WTC11 (cell line): ENCODE data around the gene BMX. TPM values are rescaled to one million over a fixed set of nuclear protein-coding genes. Genes with fewer than 3 reads are reported as not detected.

Experiments used
- ATAC-seq: fragments of 200-7000 bp; cut with Tn5 transposase; 2 replicates; pipeline ENCODE4 v1.10.0; 2021; ENCODE audit warnings: mild to moderate bottlenecking, moderate library complexity
- CTCF ChIA-PET: fragments of 300-600 bp; sonication (Branson Sonifier 250); formaldehyde crosslinking; loops from one replicate; lab custom pipeline; 2021; ENCODE audit warnings: antibody characterized with exemption; lab: Charles Lee
- POLR2A ChIA-PET: fragments of 350-600 bp; sonication (Branson Sonifier 250); formaldehyde crosslinking; loops from one replicate; lab custom pipeline; 2021; ENCODE audit warnings: antibody characterized with exemption; lab: Charles Lee
- DNase-seq: peaks from one replicate; pipeline ENCODE4 v3.0.0; 2021; ENCODE audit warnings: low spot score
- H3K27ac Mint-ChIP-seq: 2 replicates; pipeline ENCODE4 v1.8.0; 2021; ENCODE audit warnings: mixed read lengths
- H3K27me3 Mint-ChIP-seq: 2 replicates; pipeline ENCODE4 v1.8.0; 2021; ENCODE audit warnings: low read depth, mild to moderate bottlenecking, moderate library complexity, mixed read lengths
- H3K36me3 Mint-ChIP-seq: 2 replicates; pipeline ENCODE4 v1.8.0; 2021; ENCODE audit warnings: mixed read lengths
- H3K4me1 Mint-ChIP-seq: 2 replicates; pipeline ENCODE4 v1.8.0; 2022; ENCODE audit warnings: mixed read lengths
- H3K4me3 Mint-ChIP-seq: 2 replicates; pipeline ENCODE4 v1.8.0; 2021; ENCODE audit warnings: mild to moderate bottlenecking, moderate library complexity, mixed read lengths
- H3K9me3 Mint-ChIP-seq: 2 replicates; pipeline ENCODE4 v1.8.0; 2021; ENCODE audit warnings: mixed read lengths
- AR ChIP-seq: fragments of 250-450 bp; sonication (Bioruptor Pico); IDR thresholded peaks from 2 replicates; pipeline ENCODE4 v1.9.0; 2021; ENCODE audit warnings: mild to moderate bottlenecking
- ARID4B ChIP-seq: sonication (generic); formaldehyde crosslinking; IDR thresholded peaks from 2 replicates; pipeline ENCODE4 v1.8.0; 2023; ENCODE audit warnings: missing genetic modification reagents, mild to moderate bottlenecking, borderline replicate concordance
- CREM ChIP-seq: sonication (generic); formaldehyde crosslinking; IDR thresholded peaks from 2 replicates; pipeline ENCODE4 v1.8.1; 2022; ENCODE audit warnings: mild to moderate bottlenecking, missing genetic modification reagents, moderate library complexity
- E2F5 ChIP-seq: sonication (generic); formaldehyde crosslinking; IDR thresholded peaks from 2 replicates; pipeline ENCODE4 v1.8.1; 2022; ENCODE audit warnings: mild to moderate bottlenecking, moderate library complexity, missing genetic modification reagents
- ETV6 ChIP-seq: sonication (generic); formaldehyde crosslinking; IDR thresholded peaks from 2 replicates; pipeline ENCODE4 v1.8.1; 2022; ENCODE audit warnings: mild to moderate bottlenecking, missing genetic modification reagents
- FOXK1 ChIP-seq: sonication (generic); formaldehyde crosslinking; IDR thresholded peaks from 2 replicates; pipeline ENCODE4 v1.8.0; 2022; ENCODE audit warnings: mild to moderate bottlenecking, moderate library complexity, missing genetic modification reagents
- IRF2 ChIP-seq: sonication (generic); formaldehyde crosslinking; IDR thresholded peaks from 2 replicates; pipeline ENCODE4 v1.8.0; 2022; ENCODE audit warnings: low read depth, missing genetic modification reagents, borderline replicate concordance
- JAZF1 ChIP-seq: fragments of 250-450 bp; sonication (Bioruptor Pico); IDR thresholded peaks from 2 replicates; pipeline ENCODE4 v1.9.0; 2021; ENCODE audit warnings: moderate library complexity, mild to moderate bottlenecking, inconsistent platforms
- KAT7 ChIP-seq: sonication (generic); formaldehyde crosslinking; IDR thresholded peaks from 2 replicates; pipeline ENCODE4 v1.8.1; 2023; ENCODE audit warnings: missing genetic modification reagents, mild to moderate bottlenecking, borderline replicate concordance
- NFE2L1 ChIP-seq: sonication (generic); formaldehyde crosslinking; IDR thresholded peaks from 2 replicates; pipeline ENCODE4 v1.8.1; 2023; ENCODE audit warnings: missing genetic modification reagents
- NR1H2 ChIP-seq: sonication (generic); formaldehyde crosslinking; IDR thresholded peaks from 2 replicates; pipeline ENCODE4 v1.9.0; 2021; ENCODE audit warnings: mild to moderate bottlenecking, moderate library complexity, missing genetic modification reagents
- SMAD3 ChIP-seq: sonication (generic); formaldehyde crosslinking; IDR thresholded peaks from 2 replicates; pipeline ENCODE4 v1.8.0; 2022; ENCODE audit warnings: missing genetic modification reagents, mild to moderate bottlenecking, borderline replicate concordance
- SP1 ChIP-seq: sonication (generic); formaldehyde crosslinking; conservative IDR thresholded peaks from 2 replicates; pipeline ENCODE4 v1.8.1; 2022; ENCODE audit warnings: missing genetic modification reagents
- TP53 ChIP-seq: sonication (generic); formaldehyde crosslinking; IDR thresholded peaks from 2 replicates; pipeline ENCODE4 v1.8.1; 2023; ENCODE audit warnings: mild to moderate bottlenecking, missing genetic modification reagents
- ZNF138 ChIP-seq: sonication (generic); formaldehyde crosslinking; conservative IDR thresholded peaks from 2 replicates; pipeline ENCODE4 v1.8.1; 2022; ENCODE audit warnings: mild to moderate bottlenecking, moderate library complexity, missing genetic modification reagents
- ZNF396 ChIP-seq: fragments of 250-450 bp; sonication (Bioruptor Pico); IDR thresholded peaks from 2 replicates; pipeline ENCODE4 v1.8.0; 2021; ENCODE audit warnings: mild to moderate bottlenecking, moderate library complexity, borderline replicate concordance
- total RNA-seq: library from RNA; stranded (reverse); gene quantifications from 3 replicates; pipeline ENCODE4 v1.2.3, GENCODE V29; 2021

The BMX gene
- total RNA-seq, 1 experiment from 2014 or later, result not detected

GRCh38 chrX:15512401-15512965, 11.9 kb downstream of the BMX start:
- H3K36me3 Mint-ChIP-seq, result no peaks in the 10 kb centered on the region
- ATAC-seq, result no peak
- CTCF ChIA-PET, result no interaction called here

More at GRCh38 chrX:15512401-15512965, 11.9 kb downstream of the BMX start:
- no peak overlapping the region for H3K4me3 Mint-ChIP-seq
- TF ChIP-seq KAT7 (CRISPR knock-in tag) (no peak), FOXK1 (CRISPR knock-in tag) (no peak), NFE2L1 (CRISPR knock-in tag) (no peak), E2F5 (CRISPR knock-in tag) (no peak), JAZF1 (no peak), ETV6 (CRISPR knock-in tag) (no peak), CREM (CRISPR knock-in tag) (no peak), AR (CRISPR knock-in tag) (no peak), TP53 (CRISPR knock-in tag) (no peak), IRF2 (CRISPR knock-in tag) (no peak), ZNF396 (CRISPR knock-in tag) (no peak), ZNF138 (CRISPR knock-in tag) (no peak), SP1 (no peak), NR1H2 (CRISPR knock-in tag) (no peak), ARID4B (no peak), SMAD3 (no peak)
- TF ChIP-seq, all 79 proteins: peak for 0
- no peaks in the 10 kb centered on the region for H3K9me3 Mint-ChIP-seq
- H3K27ac Mint-ChIP-seq, result no peak overlapping the region
- 0 out of 2 replicates have a peak, but pooled peaks cover 2% of the 10 kb centered on the region for H3K4me1 Mint-ChIP-seq
- POLR2A ChIA-PET, result no interaction called here
- no peak for DNase-seq
- H3K27me3 Mint-ChIP-seq, result no peaks in the 10 kb centered on the region
